ENCODE results near the gene LCN10. TPM values are rescaled to one million over a fixed set of nuclear protein-coding genes. Genes with fewer than 3 reads are reported as not detected.

The LCN10 gene
- total RNA-seq, 6 donors from 2014 or later: 0.39 to 17.8 (median 2.2) TPM

GRCh38 chr9:136719195-136719880 is 23.4 kb downstream of the LCN10 start:
- TF ChIP-seq CTCF (IDR thresholded peaks at IDR 0.05): peak in 4 of 6 experiments; percentile 23 to 46 (median 31)
- TF ChIP-seq POLR2A (IDR thresholded peaks at IDR 0.05): no peak
- no peak for TF ChIP-seq EP300 (IDR thresholded peaks at IDR 0.05)
- TF ChIP-seq POLR2AphosphoS5 (IDR thresholded peaks at IDR 0.05): peak in 1 of 2 donors; percentile 36
- peaks cover 43 to 71% (median 57%) of the 10 kb centered on the region in 4 donors for H3K4me1 ChIP-seq
- 52 to 97% methylated on average over 5 to 24 of the region's 24 CpGs for WGBS, 2 donors
- H3K9me3 ChIP-seq: no peaks in the 10 kb centered on the region
- H3K36me3 ChIP-seq: peaks cover 11 to 30% (median 29%) of the 10 kb centered on the region in 4 donors
- peak overlapping the region; percentile 60 to 83 (median 78) for H3K27ac ChIP-seq
- DNase-seq (peak; percentile 62 to 81), ATAC-seq (ENCODE audit: low FRiP score in 2 of 2) (peak; percentile 1 to 2)
- H3K4me3 ChIP-seq: peak overlapping the region in 1 of 4 donors; percentile 2
- H3K27me3 ChIP-seq: no peaks in the 10 kb centered on the region

- Histone ChIP-seq H3K36me3 (peaks cover 3 to 23% (median 22%) of the 10 kb centered on the region in 4 donors), H3K27me3 (no peaks in the 10 kb centered on the region), H3K9me3 (no peaks in the 10 kb centered on the region), H3K27ac (peak overlapping the region; percentile 60 to 83 (median 78)), H3K4me1 (peaks cover 48 to 73% (median 55%) of the 10 kb centered on the region in 4 donors), H3K4me3 (no peak overlapping the region)
- TF ChIP-seq POLR2AphosphoS5 (IDR thresholded peaks at IDR 0.05) (no peak), POLR2A (IDR thresholded peaks at IDR 0.05) (no peak), EP300 (IDR thresholded peaks at IDR 0.05) (no peak), CTCF (IDR thresholded peaks at IDR 0.05) (no peak)
- 60 to 64% methylated on average over 14 to 20 of the region's 20 CpGs for WGBS, 2 donors
- DNase-seq: no peak
- no peak for ATAC-seq (ENCODE audit: low FRiP score in 2 of 2)
Observed at GRCh38 chr9:136718345-136719194, 24.2 kb downstream of the LCN10 start.

- ATAC-seq (ENCODE audit: low FRiP score in 2 of 2): no peak
- no peak for TF ChIP-seq EP300 (IDR thresholded peaks at IDR 0.05)
- TF ChIP-seq POLR2A (IDR thresholded peaks at IDR 0.05): no peak
- TF ChIP-seq CTCF (IDR thresholded peaks at IDR 0.05): no peak
- TF ChIP-seq POLR2AphosphoS5 (IDR thresholded peaks at IDR 0.05): no peak
- Histone ChIP-seq H3K9me3 (no peaks in the 10 kb centered on the region), H3K27ac (peak overlapping the region in 2 of 4 donors; percentile 76 to 89), H3K4me1 (peaks cover 56 to 74% (median 64%) of the 10 kb centered on the region in 4 donors), H3K27me3 (peaks cover 0 to 5% (median 2%) of the 10 kb centered on the region in 4 donors), H3K4me3 (no peak overlapping the region), H3K36me3 (peaks cover 0 to 11% (median 10%) of the 10 kb centered on the region in 4 donors)
- peak in 1 of 2 donors; percentile 79 for DNase-seq
- 71 to 79% methylated on average over 5 to 9 of the region's 16 CpGs for WGBS, 2 donors
Observed at GRCh38 chr9:136717399-136717798, 25.3 kb downstream of the LCN10 start.

GRCh38 chr9:136714893-136715274 is 27.9 kb downstream of the LCN10 start:
- Histone ChIP-seq H3K27me3 (peaks cover 0 to 12% (median 2%) of the 10 kb centered on the region in 4 donors), H3K27ac (peak overlapping the region; percentile 80 to 89 (median 88)), H3K4me3 (no peak overlapping the region), H3K9me3 (no peaks in the 10 kb centered on the region), H3K4me1 (peaks cover 45 to 60% (median 52%) of the 10 kb centered on the region in 4 donors), H3K36me3 (no peaks in the 10 kb centered on the region)
- ATAC-seq (ENCODE audit: low FRiP score in 2 of 2) (no peak), DNase-seq (no peak)
- 34% methylated on average over 8 of the region's 8 CpGs; no CpG with 5 or more reads in 1 of the 2 donors for WGBS, 2 donors
- TF ChIP-seq CTCF (IDR thresholded peaks at IDR 0.05): no peak
- no peak for TF ChIP-seq POLR2A (IDR thresholded peaks at IDR 0.05)
- no peak for TF ChIP-seq POLR2AphosphoS5 (IDR thresholded peaks at IDR 0.05)
- no peak for TF ChIP-seq EP300 (IDR thresholded peaks at IDR 0.05)

Measured in upper lobe of left lung (tissue), 6 donors.